Hepatic stellate cell (primary cell): ENCODE results near the gene ELAC1.
"Not testable (repeated sequence)": the region's sequence is repeated elsewhere in the genome, so short reads cannot be mapped to it uniquely, and the experiment has no call there.

Experiments
- DNase-seq: peaks from one replicate; pipeline ENCODE4 v3.0.0; 2011; ENCODE audit warnings: low spot score

Gene ELAC1

GRCh38 chr18:50973367-50974126, 5.7 kb downstream of the ELAC1 start:
- DNase-seq: peak; percentile 71

GRCh38 chr18:50977037-50977760, 9.4 kb downstream of the ELAC1 start:
- no peak for DNase-seq

GRCh38 chr18:50981381-50981780, 13.5 kb downstream of the ELAC1 start:
- no peak for DNase-seq

GRCh38 chr18:50982086-50982801, 14.4 kb downstream of the ELAC1 start:
- no peak for DNase-seq

GRCh38 chr18:50982802-50983179, 15.0 kb downstream of the ELAC1 start:
- no peak for DNase-seq

GRCh38 chr18:50986360-50987087, 18.7 kb downstream of the ELAC1 start:
- DNase-seq: peak; percentile 26

GRCh38 chr18:50987261-50987660, 19.4 kb downstream of the ELAC1 start:
- DNase-seq: no peak

GRCh38 chr18:50989711-50990110, 21.9 kb downstream of the ELAC1 start:
- no peak for DNase-seq

GRCh38 chr18:50992351-50992762, 24.5 kb downstream of the ELAC1 start:
- DNase-seq: no peak

- DNase-seq: no peak
Measured at GRCh38 chr18:50994031-50994430, 26.2 kb downstream of the ELAC1 start.

GRCh38 chr18:51003174-51003573, 35.3 kb downstream of the ELAC1 start:
- DNase-seq: not testable (repeated sequence)

GRCh38 chr18:51006061-51006818, 38.4 kb downstream of the ELAC1 start:
- no peak for DNase-seq

GRCh38 chr18:51006948-51007789, 39.3 kb downstream of the ELAC1 start:
- no peak for DNase-seq

- DNase-seq: no peak
Measured at GRCh38 chr18:51007790-51008139, 39.9 kb downstream of the ELAC1 start.

- DNase-seq: no peak
Measured at GRCh38 chr18:51009072-51009471, 41.2 kb downstream of the ELAC1 start.

- no peak for DNase-seq
Measured at GRCh38 chr18:51010218-51010617, 42.4 kb downstream of the ELAC1 start.

- DNase-seq: no peak
Measured at GRCh38 chr18:51011709-51012108, 43.9 kb downstream of the ELAC1 start.

GRCh38 chr18:51012441-51012840, 44.6 kb downstream of the ELAC1 start:
- DNase-seq: no peak

GRCh38 chr18:51013259-51013658, 45.4 kb downstream of the ELAC1 start:
- no peak for DNase-seq

GRCh38 chr18:51017140-51017879, 49.5 kb downstream of the ELAC1 start:
- DNase-seq: no peak
